K562 (cell line): ENCODE measurements around the gene SSH3. TPM values are rescaled to one million over a fixed set of nuclear protein-coding genes. Genes with fewer than 3 reads are reported as not detected.

Source experiments
- ELF2 ChIP-seq: fragments of 250-450 bp; sonication (Bioruptor Pico); IDR thresholded peaks from 2 replicates; pipeline ENCODE4 v1.5.0; 2021; ENCODE audit warnings: mild to moderate bottlenecking
- MEIS2 ChIP-seq: fragments of 450-650 bp; IDR thresholded peaks from 2 replicates; pipeline ENCODE4 v1.6.1; 2014; ENCODE audit warnings: mild to moderate bottlenecking; ENCODE audit not compliant: partially characterized antibody
- NCOA4 ChIP-seq: fragments of 450-650 bp; IDR thresholded peaks from 2 replicates; pipeline ENCODE4 v1.6.1; 2018; ENCODE audit warnings: mild to moderate bottlenecking; ENCODE audit not compliant: partially characterized antibody
- NR2C2 ChIP-seq, 2 experiments: fragments of 200-800 bp in 1 of 2; sonication (Bioruptor generic) in 1 of 2; sonication (generic) in 1 of 2; formaldehyde crosslinking in 1 of 2; IDR thresholded peaks; 2 replicates each; pipeline versions ENCODE4 v1.6.1 to v1.8.0; 2016 to 2022; ENCODE audit warnings: mild to moderate bottlenecking in 1 of 2, missing compliant biosample characterization in 1 of 2, missing genetic modification characterization in 1 of 2, missing genetic modification reagents in 1 of 2
- RFX1 ChIP-seq: fragments of 450-650 bp; IDR thresholded peaks from 2 replicates; pipeline ENCODE4 v1.6.1; 2016; ENCODE audit warnings: mild to moderate bottlenecking, moderate library complexity
- SUPT5H ChIP-seq: fragments of 450-650 bp; IDR thresholded peaks from 2 replicates; pipeline ENCODE4 v1.6.1; 2016
- ZC3H11A ChIP-seq: IDR thresholded peaks from 2 replicates; pipeline ENCODE4 v1.6.1; 2012; ENCODE audit warnings: low read depth, low read length, improper control_type of control experiment
- ZNF263 ChIP-seq: sonication (generic); formaldehyde crosslinking; IDR thresholded peaks from 2 replicates; pipeline ENCODE4 v1.8.0; 2022; ENCODE audit warnings: mild to moderate bottlenecking, missing genetic modification reagents, borderline replicate concordance
- polyA plus RNA-seq, 8 experiments: library from polyadenylated mRNA; depleted of rRNA in 4 of 8; stranded (reverse) in 5 of 8; unstranded in 3 of 8; fragments of >200 nt; fragmentation: Nextera tagmentation in 2 of 8; fragmentation: Illumina TruSeq in 1 of 8; extraction: Ambion mirVana in 2 of 8; extraction: Trizol in 1 of 8; gene quantifications; 2 replicates each; pipeline versions ENCODE4 v1.2.1 to v1.2.3, GENCODE V29; 2011 to 2014; ENCODE audit warnings: inconsistent platforms in 1 of 8, missing spikeins in 1 of 8
- total RNA-seq, 7 experiments: library from RNA; depleted of rRNA in 6 of 7; stranded (reverse); fragments of >200 nt in 6 of 7; fragmentation: Illumina TruSeq in 2 of 7; extraction: Trizol in 2 of 7; gene quantifications; 2 replicates each; pipeline versions ENCODE4 v1.2.1 to v1.2.3, GENCODE V29; 2011 to 2021; ENCODE audit warnings: low replicate concordance in 1 of 7
- TF ChIP-seq, protein P1 (sequence below): sonication (generic); formaldehyde crosslinking; IDR thresholded peaks from 2 replicates; pipeline ENCODE4 v1.8.0; 2022; ENCODE audit warnings: mild to moderate bottlenecking, missing genetic modification reagents
- TF ChIP-seq, protein P2 (sequence below), 2 experiments: IDR thresholded peaks; 2 replicates each; pipeline ENCODE4 v1.6.1; 2011; ENCODE audit warnings: borderline replicate concordance in 1 of 2, control low read depth in 1 of 2, low read depth in 1 of 2, low read length in 1 of 2, mild to moderate bottlenecking in 1 of 2, mixed read lengths in 1 of 2, moderate library complexity in 1 of 2; ENCODE audit not compliant: insufficient read depth in 1 of 2, insufficient read length in 1 of 2, poor library complexity in 1 of 2, severe bottlenecking in 1 of 2; ENCODE audit errors: extremely low read depth in 1 of 2
- TF ChIP-seq, protein P3 (sequence below), 2 experiments: fragments of 450-650 bp in 1 of 2; sonication (generic) in 1 of 2; formaldehyde crosslinking in 1 of 2; IDR thresholded peaks in 1 of 2; conservative IDR thresholded peaks in 1 of 2; 2 replicates each; pipeline versions ENCODE4 v1.6.1 to v1.8.1; 2016 to 2023; ENCODE audit warnings: mild to moderate bottlenecking in 2 of 2, moderate library complexity in 2 of 2, inconsistent platforms in 1 of 2, missing genetic modification reagents in 1 of 2
- TF ChIP-seq, protein P4 (sequence below): fragments of 450-650 bp; formaldehyde crosslinking; IDR thresholded peaks from 2 replicates; pipeline ENCODE4 v1.4.0; 2020; ENCODE audit warnings: mild to moderate bottlenecking, moderate library complexity
- TF ChIP-seq, protein P5 (sequence below), 2 experiments: fragments of 450-650 bp in 1 of 2; sonication (generic) in 1 of 2; formaldehyde crosslinking; conservative IDR thresholded peaks; 2 replicates each; pipeline versions ENCODE4 v1.4.0 to v1.8.1; 2020 to 2022; ENCODE audit warnings: mild to moderate bottlenecking in 1 of 2, missing genetic modification reagents in 1 of 2
- TF ChIP-seq, protein P6 (sequence below): sonication (generic); formaldehyde crosslinking; IDR thresholded peaks from 2 replicates; pipeline ENCODE4 v1.8.0; 2022; ENCODE audit warnings: missing genetic modification reagents, mild to moderate bottlenecking, moderate library complexity, borderline replicate concordance

The SSH3 gene
- total and polyA plus RNA-seq, 9 of the 15 experiments (the other 6 are each of a cell fraction or from before 2014, with no cell fraction given), result 0.07 to 1.0 (median 0.24) TPM; not detected in 3

DNA sequence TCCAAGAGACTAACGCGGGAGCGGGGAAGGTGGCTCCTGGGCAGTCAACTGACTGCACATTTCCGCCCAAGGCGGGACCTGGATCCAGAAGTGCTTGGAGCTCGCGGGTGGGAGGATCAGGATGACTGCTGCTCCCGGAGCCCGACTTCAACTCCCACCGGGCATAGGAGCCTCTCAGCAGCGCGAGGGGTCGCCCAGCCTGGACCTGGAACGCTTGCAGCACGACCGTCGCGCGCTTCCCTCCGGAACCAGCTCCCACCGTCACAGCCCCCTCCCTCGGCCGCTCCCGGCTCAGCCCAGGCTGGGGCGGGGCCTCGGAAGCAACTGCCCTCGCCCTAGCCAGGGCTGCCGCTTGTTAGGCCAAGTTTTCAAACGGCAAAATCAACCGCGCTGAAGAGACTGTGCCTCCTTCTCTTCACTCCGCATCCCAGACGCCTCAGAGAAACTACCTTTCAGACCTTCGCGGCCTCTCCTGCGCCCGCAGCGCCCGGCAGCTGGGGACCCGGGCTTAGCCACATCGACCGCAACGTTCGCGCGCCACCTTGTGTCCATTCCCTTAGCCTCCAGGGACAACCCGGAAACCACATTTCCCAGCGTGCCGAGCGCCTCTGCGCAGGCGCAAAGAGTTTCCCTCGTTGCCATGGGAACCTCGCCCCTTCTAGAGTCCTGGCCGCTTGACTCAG lies 14.0 kb downstream of the SSH3 start (continued):
- TF ChIP-seq, protein P1, sequence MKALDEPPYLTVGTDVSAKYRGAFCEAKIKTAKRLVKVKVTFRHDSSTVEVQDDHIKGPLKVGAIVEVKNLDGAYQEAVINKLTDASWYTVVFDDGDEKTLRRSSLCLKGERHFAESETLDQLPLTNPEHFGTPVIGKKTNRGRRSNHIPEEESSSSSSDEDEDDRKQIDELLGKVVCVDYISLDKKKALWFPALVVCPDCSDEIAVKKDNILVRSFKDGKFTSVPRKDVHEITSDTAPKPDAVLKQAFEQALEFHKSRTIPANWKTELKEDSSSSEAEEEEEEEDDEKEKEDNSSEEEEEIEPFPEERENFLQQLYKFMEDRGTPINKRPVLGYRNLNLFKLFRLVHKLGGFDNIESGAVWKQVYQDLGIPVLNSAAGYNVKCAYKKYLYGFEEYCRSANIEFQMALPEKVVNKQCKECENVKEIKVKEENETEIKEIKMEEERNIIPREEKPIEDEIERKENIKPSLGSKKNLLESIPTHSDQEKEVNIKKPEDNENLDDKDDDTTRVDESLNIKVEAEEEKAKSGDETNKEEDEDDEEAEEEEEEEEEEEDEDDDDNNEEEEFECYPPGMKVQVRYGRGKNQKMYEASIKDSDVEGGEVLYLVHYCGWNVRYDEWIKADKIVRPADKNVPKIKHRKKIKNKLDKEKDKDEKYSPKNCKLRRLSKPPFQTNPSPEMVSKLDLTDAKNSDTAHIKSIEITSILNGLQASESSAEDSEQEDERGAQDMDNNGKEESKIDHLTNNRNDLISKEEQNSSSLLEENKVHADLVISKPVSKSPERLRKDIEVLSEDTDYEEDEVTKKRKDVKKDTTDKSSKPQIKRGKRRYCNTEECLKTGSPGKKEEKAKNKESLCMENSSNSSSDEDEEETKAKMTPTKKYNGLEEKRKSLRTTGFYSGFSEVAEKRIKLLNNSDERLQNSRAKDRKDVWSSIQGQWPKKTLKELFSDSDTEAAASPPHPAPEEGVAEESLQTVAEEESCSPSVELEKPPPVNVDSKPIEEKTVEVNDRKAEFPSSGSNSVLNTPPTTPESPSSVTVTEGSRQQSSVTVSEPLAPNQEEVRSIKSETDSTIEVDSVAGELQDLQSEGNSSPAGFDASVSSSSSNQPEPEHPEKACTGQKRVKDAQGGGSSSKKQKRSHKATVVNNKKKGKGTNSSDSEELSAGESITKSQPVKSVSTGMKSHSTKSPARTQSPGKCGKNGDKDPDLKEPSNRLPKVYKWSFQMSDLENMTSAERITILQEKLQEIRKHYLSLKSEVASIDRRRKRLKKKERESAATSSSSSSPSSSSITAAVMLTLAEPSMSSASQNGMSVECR (CRISPR knock-in tag), result peak; percentile 92
- TF ChIP-seq NR2C2 (CRISPR knock-in tag; IDR thresholded peaks at IDR 0.05) (no peak), NR2C2 (tag; IDR thresholded peaks at IDR 0.05) (peak; percentile 18; the same call in 1 of the 2 replicates), ZC3H11A (no peak), ZNF263 (CRISPR knock-in tag) (peak; percentile 58; the same call in 1 of the 2 replicates), SUPT5H (peak; percentile 81), MEIS2 (peak; percentile 81), ELF2 (CRISPR knock-in tag) (peak; percentile 90), RFX1 (peak; percentile 100), NCOA4 (no peak)
- TF ChIP-seq, protein P2, sequence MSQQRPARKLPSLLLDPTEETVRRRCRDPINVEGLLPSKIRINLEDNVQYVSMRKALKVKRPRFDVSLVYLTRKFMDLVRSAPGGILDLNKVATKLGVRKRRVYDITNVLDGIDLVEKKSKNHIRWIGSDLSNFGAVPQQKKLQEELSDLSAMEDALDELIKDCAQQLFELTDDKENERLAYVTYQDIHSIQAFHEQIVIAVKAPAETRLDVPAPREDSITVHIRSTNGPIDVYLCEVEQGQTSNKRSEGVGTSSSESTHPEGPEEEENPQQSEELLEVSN (IDR thresholded peaks at IDR 0.05; ENCODE audit: borderline replicate concordance in 1 of 2, extremely low read depth in 1 of 2, insufficient read depth in 1 of 2, insufficient read length in 1 of 2, low read depth in 1 of 2, low read length in 1 of 2, poor library complexity in 1 of 2, severe bottlenecking in 1 of 2), result peak; percentile 61 to 79
- TF ChIP-seq, protein P3, sequence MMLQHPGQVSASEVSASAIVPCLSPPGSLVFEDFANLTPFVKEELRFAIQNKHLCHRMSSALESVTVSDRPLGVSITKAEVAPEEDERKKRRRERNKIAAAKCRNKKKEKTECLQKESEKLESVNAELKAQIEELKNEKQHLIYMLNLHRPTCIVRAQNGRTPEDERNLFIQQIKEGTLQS (IDR thresholded peaks at IDR 0.05), result no peak
- TF ChIP-seq, protein P3 (CRISPR knock-in tag; conservative IDR thresholded peaks at IDR 0.05), result no peak; the same call in 1 of the 2 replicates
- TF ChIP-seq, protein P4, sequence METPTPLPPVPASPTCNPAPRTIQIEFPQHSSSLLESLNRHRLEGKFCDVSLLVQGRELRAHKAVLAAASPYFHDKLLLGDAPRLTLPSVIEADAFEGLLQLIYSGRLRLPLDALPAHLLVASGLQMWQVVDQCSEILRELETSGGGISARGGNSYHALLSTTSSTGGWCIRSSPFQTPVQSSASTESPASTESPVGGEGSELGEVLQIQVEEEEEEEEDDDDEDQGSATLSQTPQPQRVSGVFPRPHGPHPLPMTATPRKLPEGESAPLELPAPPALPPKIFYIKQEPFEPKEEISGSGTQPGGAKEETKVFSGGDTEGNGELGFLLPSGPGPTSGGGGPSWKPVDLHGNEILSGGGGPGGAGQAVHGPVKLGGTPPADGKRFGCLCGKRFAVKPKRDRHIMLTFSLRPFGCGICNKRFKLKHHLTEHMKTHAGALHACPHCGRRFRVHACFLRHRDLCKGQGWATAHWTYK (CRISPR knock-in tag), result 0 out of 2 replicates have a peak, but pooled peaks have one; percentile 75
- TF ChIP-seq, protein P5, sequence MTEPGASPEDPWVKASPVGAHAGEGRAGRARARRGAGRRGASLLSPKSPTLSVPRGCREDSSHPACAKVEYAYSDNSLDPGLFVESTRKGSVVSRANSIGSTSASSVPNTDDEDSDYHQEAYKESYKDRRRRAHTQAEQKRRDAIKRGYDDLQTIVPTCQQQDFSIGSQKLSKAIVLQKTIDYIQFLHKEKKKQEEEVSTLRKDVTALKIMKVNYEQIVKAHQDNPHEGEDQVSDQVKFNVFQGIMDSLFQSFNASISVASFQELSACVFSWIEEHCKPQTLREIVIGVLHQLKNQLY (CRISPR knock-in tag; conservative IDR thresholded peaks at IDR 0.05), result no peak
- TF ChIP-seq, protein P6, sequence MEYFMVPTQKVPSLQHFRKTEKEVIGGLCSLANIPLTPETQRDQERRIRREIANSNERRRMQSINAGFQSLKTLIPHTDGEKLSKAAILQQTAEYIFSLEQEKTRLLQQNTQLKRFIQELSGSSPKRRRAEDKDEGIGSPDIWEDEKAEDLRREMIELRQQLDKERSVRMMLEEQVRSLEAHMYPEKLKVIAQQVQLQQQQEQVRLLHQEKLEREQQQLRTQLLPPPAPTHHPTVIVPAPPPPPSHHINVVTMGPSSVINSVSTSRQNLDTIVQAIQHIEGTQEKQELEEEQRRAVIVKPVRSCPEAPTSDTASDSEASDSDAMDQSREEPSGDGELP (CRISPR knock-in tag), result peak; percentile 98
